Mesendoderm (in vitro differentiated cells): Measurements from ENCODE around the gene MYH10.
"Not testable (repeated sequence)": the region's sequence is repeated elsewhere in the genome, so short reads cannot be mapped to it uniquely, and the experiment has no call there.

Source experiments
- DNase-seq: peaks from one replicate; pipeline ENCODE4 v3.0.0; 2013
- H2AK5ac ChIP-seq: 2 replicates; pipeline ENCODE4 v1.6.1; 2013; ENCODE audit warnings: low read length, inconsistent platforms
- H2BK120ac ChIP-seq: 2 replicates; pipeline ENCODE4 v1.6.1; 2013; ENCODE audit warnings: low read depth, mild to moderate bottlenecking, low read length, moderate library complexity, mixed read lengths
- H2BK15ac ChIP-seq: replicated peaks from 2 replicates; pipeline ENCODE4 v1.6.1; 2013; ENCODE audit warnings: low read depth, mild to moderate bottlenecking, moderate library complexity
- H2BK5ac ChIP-seq: 2 replicates; pipeline ENCODE4 v1.6.1; 2013; ENCODE audit warnings: low read length, inconsistent platforms
- H3K18ac ChIP-seq: 2 replicates; pipeline ENCODE4 v1.6.1; 2013; ENCODE audit warnings: mild to moderate bottlenecking, low read length, mixed read lengths
- H3K23ac ChIP-seq: one replicate; pipeline ENCODE4 v1.6.1; 2013; ENCODE audit warnings: low read length
- H3K27ac ChIP-seq: 2 replicates; pipeline ENCODE4 v1.5.1; 2013; ENCODE audit warnings: low read depth, mild to moderate bottlenecking, inconsistent platforms, low read length, moderate library complexity
- H3K27me3 ChIP-seq: 2 replicates; pipeline ENCODE4 v1.6.1; 2013; ENCODE audit warnings: low read length, control low read depth, mild to moderate bottlenecking, inconsistent platforms; ENCODE audit not compliant: insufficient read depth, poor library complexity
- H3K36me3 ChIP-seq: 2 replicates; pipeline ENCODE4 v1.6.1; 2013; ENCODE audit warnings: low read length, inconsistent platforms; ENCODE audit not compliant: control insufficient read depth, insufficient read depth
- H3K4ac ChIP-seq: one replicate; pipeline ENCODE4 v1.6.1; 2013; ENCODE audit warnings: low read depth, mild to moderate bottlenecking, low read length, moderate library complexity
- H3K4me1 ChIP-seq: 2 replicates; pipeline ENCODE4 v1.6.1; 2013; ENCODE audit warnings: low read depth, low read length, inconsistent platforms; ENCODE audit not compliant: control insufficient read depth
- H3K4me2 ChIP-seq: 2 replicates; pipeline ENCODE4 v1.6.1; 2013; ENCODE audit warnings: low read length
- H3K4me3 ChIP-seq: 2 replicates; pipeline ENCODE4 v1.5.1; 2013; ENCODE audit warnings: mild to moderate bottlenecking, low read length
- H3K56ac ChIP-seq: one replicate; pipeline ENCODE4 v1.6.1; 2013; ENCODE audit warnings: low read length
- H3K79me1 ChIP-seq: 2 replicates; pipeline ENCODE4 v1.6.1; 2013; ENCODE audit warnings: low read length, inconsistent platforms
- H3K79me2 ChIP-seq: 2 replicates; pipeline ENCODE4 v1.6.1; 2013; ENCODE audit warnings: mild to moderate bottlenecking, low read length; ENCODE audit not compliant: control insufficient read depth, insufficient read depth
- H3K9ac ChIP-seq: 2 replicates; pipeline ENCODE4 v1.6.1; 2013; ENCODE audit warnings: low read length, inconsistent platforms
- H4K5ac ChIP-seq: one replicate; pipeline ENCODE4 v1.6.1; 2013; ENCODE audit warnings: low read length
- H4K8ac ChIP-seq: one replicate; pipeline ENCODE4 v1.6.1; 2013; ENCODE audit warnings: low read depth, mild to moderate bottlenecking, control low read depth, low read length, moderate library complexity
- WGBS: extraction: QIAGEN DNeasy Blood & Tissue Kit; methylation state at CpG from one replicate; pipeline ENCODE4 v1.1.7; 2013; ENCODE audit warnings: low lambda C conversion rate, missing lambda C conversion rate; ENCODE audit not compliant: insufficient coverage; ENCODE audit errors: extremely low coverage; 5-methylcytosine and 5-hydroxymethylcytosine counted together

Gene MYH10

GRCh38 chr17:8542599-8543502 lies 87.7 kb downstream of the MYH10 start:
- H2BK120ac ChIP-seq, result no peak overlapping the region
- H3K4me1 ChIP-seq, result no peaks in the 10 kb centered on the region
- H3K4ac ChIP-seq, result no peak overlapping the region
- H3K36me3 ChIP-seq, result peaks cover 12% of the 10 kb centered on the region
- H2BK15ac ChIP-seq, result no peak overlapping the region
- H4K8ac ChIP-seq, result no peak overlapping the region
- no peak overlapping the region for H4K5ac ChIP-seq
- no peak overlapping the region for H2AK5ac ChIP-seq
- H3K56ac ChIP-seq, result no peak overlapping the region
- H3K4me3 ChIP-seq, result no peak overlapping the region
- no peaks in the 10 kb centered on the region for H3K79me2 ChIP-seq
- H3K79me1 ChIP-seq, result no peaks in the 10 kb centered on the region
- H3K9ac ChIP-seq, result no peak overlapping the region
- DNase-seq, result no peak
- H3K23ac ChIP-seq, result no peak overlapping the region
- no peak overlapping the region for H2BK5ac ChIP-seq
- no peak overlapping the region for H3K18ac ChIP-seq
- no peak overlapping the region for H3K27ac ChIP-seq
- no peaks in the 10 kb centered on the region for H3K27me3 ChIP-seq
- H3K4me2 ChIP-seq, result no peak overlapping the region
- no CpG with 5 or more reads among the region's 8 CpGs for WGBS

- H3K36me3 ChIP-seq, H4K5ac ChIP-seq, H3K4ac ChIP-seq, H2BK15ac ChIP-seq, H3K27ac ChIP-seq, H3K79me2 ChIP-seq, H3K4me2 ChIP-seq, H3K27me3 ChIP-seq, H3K9ac ChIP-seq, H4K8ac ChIP-seq, H3K56ac ChIP-seq, H2BK120ac ChIP-seq, H3K4me1 ChIP-seq, H3K79me1 ChIP-seq, H3K4me3 ChIP-seq, DNase-seq, H3K18ac ChIP-seq, H2AK5ac ChIP-seq, H3K23ac ChIP-seq, H2BK5ac ChIP-seq: not testable (repeated sequence)
- no CpG with 5 or more reads among the region's 7 CpGs for WGBS
Measured at GRCh38 chr17:8539976-8540375, 90.5 kb downstream of the MYH10 start.

- Histone ChIP-seq H3K27me3 (no peaks in the 10 kb centered on the region), H2BK5ac (no peak overlapping the region), H2BK15ac (no peak overlapping the region), H3K18ac (no peak overlapping the region), H2BK120ac (no peak overlapping the region), H3K79me2 (no peaks in the 10 kb centered on the region), H3K23ac (no peak overlapping the region), H2AK5ac (no peak overlapping the region), H3K4me2 (no peak overlapping the region), H3K4me3 (no peak overlapping the region), H4K5ac (no peak overlapping the region), H3K4ac (no peak overlapping the region), H3K56ac (no peak overlapping the region), H3K9ac (no peak overlapping the region), H3K79me1 (peaks cover 2% of the 10 kb centered on the region), H3K36me3 (peaks cover 5% of the 10 kb centered on the region), H3K27ac (no peak overlapping the region), H3K4me1 (no peaks in the 10 kb centered on the region), H4K8ac (no peak overlapping the region)
- WGBS, result no CpG with 5 or more reads among the region's 3 CpGs
- no peak for DNase-seq
Measured at GRCh38 chr17:8537734-8538133, 92.8 kb downstream of the MYH10 start.

- peaks cover 3% of the 10 kb centered on the region for H3K36me3 ChIP-seq
Measured at GRCh38 chr17:8534498-8535188, 95.9 kb downstream of the MYH10 start.

GRCh38 chr17:8532021-8532420 lies 98.5 kb downstream of the MYH10 start:
- Histone ChIP-seq H3K4me1 (no peaks in the 10 kb centered on the region), H3K56ac (no peak overlapping the region), H2AK5ac (no peak overlapping the region), H2BK120ac (no peak overlapping the region), H3K27me3 (no peaks in the 10 kb centered on the region), H4K8ac (no peak overlapping the region), H3K4me3 (no peak overlapping the region), H3K36me3 (peaks cover 6% of the 10 kb centered on the region), H3K18ac (no peak overlapping the region), H3K4ac (no peak overlapping the region), H4K5ac (no peak overlapping the region), H3K9ac (no peak overlapping the region), H3K27ac (no peak overlapping the region), H3K23ac (no peak overlapping the region), H3K79me1 (peaks cover 2% of the 10 kb centered on the region), H3K4me2 (no peak overlapping the region), H2BK15ac (no peak overlapping the region), H2BK5ac (no peak overlapping the region), H3K79me2 (no peaks in the 10 kb centered on the region)
- no peak for DNase-seq
- no CpG with 5 or more reads among the region's 3 CpGs for WGBS

More at GRCh38 chr17:8534498-8535188, 95.9 kb downstream of the MYH10 start:
- Histone ChIP-seq H3K18ac (no peak overlapping the region), H2AK5ac (no peak overlapping the region), H3K9ac (no peak overlapping the region), H3K4me3 (no peak overlapping the region), H4K8ac (no peak overlapping the region), H3K27ac (no peak overlapping the region), H3K4ac (no peak overlapping the region), H3K23ac (no peak overlapping the region), H2BK120ac (no peak overlapping the region), H2BK5ac (no peak overlapping the region), H2BK15ac (no peak overlapping the region), H3K79me1 (peaks cover 2% of the 10 kb centered on the region), H3K4me2 (no peak overlapping the region), H3K27me3 (no peaks in the 10 kb centered on the region), H4K5ac (no peak overlapping the region), H3K56ac (no peak overlapping the region), H3K4me1 (no peaks in the 10 kb centered on the region), H3K79me2 (no peaks in the 10 kb centered on the region)
- DNase-seq, result no peak
- WGBS, result no CpG with 5 or more reads among the region's 9 CpGs
